GM12865 (cell line): ENCODE results near the gene OR10G6.
"Not testable (repeated sequence)": the region's sequence is repeated elsewhere in the genome, so short reads cannot be mapped to it uniquely, and the experiment has no call there.

Experiments
- DNase-seq: peaks from one replicate; pipeline ENCODE4 v3.0.0; 2010; ENCODE audit warnings: low read depth
- H3K4me3 ChIP-seq: 2 replicates; pipeline ENCODE4 v1.5.1; 2011; ENCODE audit warnings: mild to moderate bottlenecking, low read depth, low read length, control low read depth
- CTCF ChIP-seq: IDR thresholded peaks from 2 replicates; pipeline ENCODE4 v1.5.1; 2011; ENCODE audit warnings: low read length, control low read depth, low read depth, inconsistent platforms; ENCODE audit not compliant: insufficient read depth; ENCODE audit errors: missing control alignments

Gene OR10G6

GRCh38 chr11:123995119-123995518, at the start of gene OR10G6:
TSS of gene OR10G6 (minus strand) at chr11:123995161. CDS start at chr11:123995161, 0 bp downstream.
- no peak within 1 kb of the TSS for H3K4me3 ChIP-seq
- no peak for DNase-seq
- TF ChIP-seq CTCF, result no peak

GRCh38 chr11:124043420-124043819, 48.5 kb upstream of the OR10G6 start:
- no peak for DNase-seq
- no peak overlapping the region for H3K4me3 ChIP-seq
- TF ChIP-seq CTCF, result no peak

GRCh38 chr11:124041254-124041653, 46.3 kb upstream of the OR10G6 start, which contains the start of gene OR10G7:
TSS of gene OR10G7 (minus strand) at chr11:124041325. CDS start at chr11:124039001, 2,324 bp downstream.
- no peak for DNase-seq
- H3K4me3 ChIP-seq, result no peak within 1 kb of the TSS
- TF ChIP-seq CTCF, result no peak

- no peak for DNase-seq
- TF ChIP-seq CTCF, result no peak
- H3K4me3 ChIP-seq, result no peak overlapping the region
Observed at GRCh38 chr11:124039557-124039956, 44.6 kb upstream of the OR10G6 start.

- H3K4me3 ChIP-seq, result no peak overlapping the region
- no peak for DNase-seq
- TF ChIP-seq CTCF, result no peak
Observed at GRCh38 chr11:124036666-124037065, 41.7 kb upstream of the OR10G6 start.

- TF ChIP-seq CTCF, result no peak
- DNase-seq, result no peak
- H3K4me3 ChIP-seq, result no peak within 1 kb of the TSS
Observed at GRCh38 chr11:124026498-124026897, 31.5 kb upstream of the OR10G6 start, which contains the start of gene OR10G8. TSS of gene OR10G8 (plus strand) at chr11:124026798. CDS start at chr11:124029623, 2,825 bp downstream.

- H3K4me3 ChIP-seq, DNase-seq: not testable (repeated sequence)
Observed at GRCh38 chr11:124015837-124016236, 20.9 kb upstream of the OR10G6 start.

- DNase-seq, result no peak
- TF ChIP-seq CTCF, result no peak
- no peak within 1 kb of the TSS for H3K4me3 ChIP-seq
Observed at GRCh38 chr11:124012697-124013096, 17.7 kb upstream of the OR10G6 start, which contains the start of gene OR10G4. TSS of gene OR10G4 (plus strand) at chr11:124012997. CDS start at chr11:124015575, 2,578 bp downstream.
